GM04503 (cell line): ENCODE data around the gene TMEM43.
A peak's percentile ranks its signal among the peaks of the same experiment; 100 is the strongest.

ENCODE experiments used
- DNase-seq: peaks from one replicate; pipeline ENCODE4 v3.0.0-alpha.2; 2012; ENCODE audit warnings: low read depth

TMEM43 gene

GRCh38 chr3:14178247-14179113 is 53.6 kb downstream of the TMEM43 start, which contains the start of the genes LSM3 and XPC:
Gene LSM3, plus strand, starts transcription at chr3:14178817. Its CDS starts 44 bp downstream, at chr3:14178861.
Gene XPC, minus strand, starts transcription at chr3:14178601. Its CDS starts 33 bp downstream, at chr3:14178568.
- DNase-seq = peak; percentile 95

GRCh38 chr3:14179114-14179465 is 54.2 kb downstream of the TMEM43 start:
- DNase-seq = no peak

GRCh38 chr3:14179795-14180194 is 54.9 kb downstream of the TMEM43 start:
- DNase-seq = no peak

- no peak for DNase-seq
Measured at GRCh38 chr3:14181253-14181652, 56.4 kb downstream of the TMEM43 start.

- no peak for DNase-seq
Measured at GRCh38 chr3:14183015-14183577, 58.2 kb downstream of the TMEM43 start.

- DNase-seq = no peak
Measured at GRCh38 chr3:14186854-14187458, 62.1 kb downstream of the TMEM43 start.

GRCh38 chr3:14188041-14188754 is 63.3 kb downstream of the TMEM43 start:
- DNase-seq = no peak
